ENCODE results near the gene TSPYL6.

Gene TSPYL6

GRCh38 chr2:54237428-54237827 lies 18.6 kb downstream of the TSPYL6 start:
- no peak for TF ChIP-seq CTCF (IDR thresholded peaks at IDR 0.05; ENCODE audit: low read depth, low read length, missing control alignments)

DNA sequence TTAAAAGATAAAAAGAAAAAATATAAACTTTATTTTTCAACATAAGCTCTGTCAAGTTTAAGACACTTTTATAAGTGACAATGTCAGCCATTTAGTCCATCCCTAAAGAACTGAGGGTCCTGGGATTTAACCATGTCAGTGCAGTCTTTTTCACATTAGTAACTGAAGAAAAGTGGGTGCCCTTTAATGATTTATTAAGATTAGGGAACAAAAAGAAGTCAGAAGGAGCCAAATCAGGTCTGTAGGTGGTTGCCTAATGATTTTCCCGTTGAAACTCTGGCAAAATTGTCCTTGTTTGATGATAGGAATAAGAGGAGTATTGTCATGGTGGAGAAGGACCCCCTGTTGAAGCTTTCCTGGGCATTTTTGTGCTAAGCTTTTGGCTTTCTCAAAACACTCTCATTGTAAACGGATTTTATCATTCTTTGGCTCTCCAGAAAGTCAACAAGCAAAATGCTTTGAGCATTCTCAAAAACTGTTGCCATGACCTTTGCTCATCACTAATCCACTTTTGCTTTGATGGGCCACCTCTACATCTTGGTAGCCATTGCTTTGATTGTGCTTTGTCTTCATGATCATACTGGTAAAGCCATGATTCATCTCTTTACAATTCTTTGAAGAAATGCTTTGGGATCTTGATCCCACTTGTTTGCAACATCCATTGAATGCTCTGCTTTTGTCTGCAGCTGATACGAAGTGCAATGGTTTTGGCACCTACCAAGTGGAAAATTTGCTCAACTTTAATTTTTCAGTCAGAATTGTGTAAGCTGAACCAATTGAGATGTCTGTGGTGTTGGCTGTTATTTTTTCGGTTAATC lies 22.0 kb downstream of the TSPYL6 start:
- in situ Hi-C loops (cut with HindIII; ENCODE audit: low pct_ligation_motif_present, low sequenced_read_pairs): no loop called here

More at GRCh38 chr2:54237428-54237827, 18.6 kb downstream of the TSPYL6 start:
- H3K27ac ChIP-seq: no peak overlapping the region
- H3K36me3 ChIP-seq (replicated peaks): no peaks in the 10 kb centered on the region
- no peaks in the 10 kb centered on the region for H3K27me3 ChIP-seq (replicated peaks)
- in situ Hi-C loops (cut with HindIII; ENCODE audit: low pct_ligation_motif_present, low sequenced_read_pairs): no loop called here
- DNase-seq: no peak
- H3K4me3 ChIP-seq (ENCODE audit: low read depth, low read length): no peak overlapping the region

DNA sequence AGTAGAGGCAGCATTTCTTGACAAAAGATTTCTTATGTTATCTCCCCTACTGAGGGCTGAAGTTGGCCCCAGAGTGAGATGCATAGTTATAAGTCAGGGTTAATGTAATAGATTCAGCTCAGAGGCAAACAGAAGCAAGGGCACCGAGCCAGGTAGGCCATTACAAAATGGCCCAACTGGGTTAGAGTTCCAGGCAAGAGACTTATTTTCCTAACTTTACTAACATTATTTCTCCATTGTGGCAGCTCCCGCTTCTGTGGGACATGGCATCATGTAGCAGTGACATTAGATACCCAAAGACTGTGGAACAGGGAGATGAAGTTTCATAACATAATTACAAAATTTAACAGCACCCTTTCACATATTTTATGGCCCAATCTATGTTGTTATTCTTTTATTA lies 27.1 kb downstream of the TSPYL6 start:
- in situ Hi-C loops (cut with HindIII; ENCODE audit: low pct_ligation_motif_present, low sequenced_read_pairs): no loop called here

More for the DNA sequence above, 22.0 kb downstream of the TSPYL6 start:
- Histone ChIP-seq H3K4me3 (ENCODE audit: low read depth, low read length) (no peak overlapping the region), H3K27me3 (replicated peaks) (no peaks in the 10 kb centered on the region), H3K27ac (no peak overlapping the region), H3K36me3 (replicated peaks) (no peaks in the 10 kb centered on the region)
- TF ChIP-seq CTCF (IDR thresholded peaks at IDR 0.05; ENCODE audit: low read depth, low read length, missing control alignments): no peak
- no peak for DNase-seq

GRCh38 chr2:54227798-54228197 lies 28.2 kb downstream of the TSPYL6 start:
- no peak for DNase-seq
- Histone ChIP-seq H3K27me3 (replicated peaks) (no peaks in the 10 kb centered on the region), H3K27ac (no peak overlapping the region), H3K4me3 (ENCODE audit: low read depth, low read length) (no peak overlapping the region), H3K36me3 (replicated peaks) (no peaks in the 10 kb centered on the region)
- no peak for TF ChIP-seq CTCF (IDR thresholded peaks at IDR 0.05; ENCODE audit: low read depth, low read length, missing control alignments)
- in situ Hi-C loops (cut with HindIII; ENCODE audit: low pct_ligation_motif_present, low sequenced_read_pairs): no loop called here

More for the DNA sequence above, 27.1 kb downstream of the TSPYL6 start:
- no peak for TF ChIP-seq CTCF (IDR thresholded peaks at IDR 0.05; ENCODE audit: low read depth, low read length, missing control alignments)
- Histone ChIP-seq H3K36me3 (replicated peaks) (no peaks in the 10 kb centered on the region), H3K27ac (no peak overlapping the region), H3K27me3 (replicated peaks) (no peaks in the 10 kb centered on the region), H3K4me3 (ENCODE audit: low read depth, low read length) (no peak overlapping the region)
- no peak for DNase-seq

- H3K27ac ChIP-seq: no peak overlapping the region
- H3K36me3 ChIP-seq (replicated peaks): no peaks in the 10 kb centered on the region
- no peak for DNase-seq
- TF ChIP-seq CTCF (IDR thresholded peaks at IDR 0.05; ENCODE audit: low read depth, low read length, missing control alignments): no peak
- H3K27me3 ChIP-seq (replicated peaks): no peaks in the 10 kb centered on the region
- in situ Hi-C loops (cut with HindIII; ENCODE audit: low pct_ligation_motif_present, low sequenced_read_pairs): no loop called here
- H3K4me3 ChIP-seq (ENCODE audit: low read depth, low read length): no peak overlapping the region
Observed at GRCh38 chr2:54226260-54226659, 29.8 kb downstream of the TSPYL6 start.

All from brain microvascular endothelial cell (primary cell).